GM21825 (cell line): Measurements from ENCODE around the gene DGCR2.
"Not testable (repeated sequence)": the region's sequence is repeated elsewhere in the genome, so short reads cannot be mapped to it uniquely, and the experiment has no call there.

Experiments used
- ATAC-seq: cut with Tn5 transposase; IDR thresholded peaks from one replicate; pipeline ENCODE4 v1.9.1; 2021; ENCODE audit warnings: mild to moderate bottlenecking, moderate library complexity; ENCODE audit not compliant: unreplicated experiment

The DGCR2 gene

DNA sequence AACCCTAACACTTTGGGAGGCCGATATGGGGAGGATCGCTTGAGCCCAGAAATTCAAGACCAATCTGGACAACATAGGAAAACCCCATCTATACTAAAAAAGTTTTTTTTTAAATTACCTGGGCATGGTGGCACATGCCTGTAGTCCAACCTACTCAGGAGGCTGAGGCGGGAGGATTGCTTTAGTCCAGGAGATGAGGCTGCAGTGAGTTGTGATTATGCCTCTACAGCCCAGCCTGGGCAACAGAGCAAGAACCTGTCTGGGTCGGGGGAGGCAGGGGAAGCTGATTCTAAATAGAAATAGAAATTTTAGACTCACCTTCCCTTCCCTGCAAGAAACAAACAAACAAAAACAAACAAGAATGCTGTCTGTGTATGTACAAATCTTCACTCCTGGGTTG is 133.3 kb downstream of the DGCR2 start:
- no peak for ATAC-seq

DNA sequence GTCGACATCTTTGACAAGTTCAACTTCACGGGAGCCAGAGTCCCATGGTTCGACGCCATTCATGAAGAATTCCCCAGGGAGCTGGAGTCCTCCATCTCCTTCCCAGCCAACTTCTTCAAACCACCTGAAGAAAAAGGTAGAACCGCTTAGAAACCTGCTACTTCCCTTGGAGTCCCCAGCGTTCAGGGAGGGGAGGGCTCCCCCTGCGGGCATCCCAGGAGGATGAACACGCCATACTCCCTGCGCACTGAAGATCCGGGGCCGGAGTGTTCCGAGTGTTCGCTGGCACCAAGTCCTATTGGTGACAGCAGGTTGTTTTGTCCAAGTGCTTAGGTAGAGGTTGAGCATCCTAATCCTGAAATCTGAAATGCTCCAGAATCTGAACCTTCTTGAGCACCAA is 134.4 kb downstream of the DGCR2 start:
- no peak for ATAC-seq

DNA sequence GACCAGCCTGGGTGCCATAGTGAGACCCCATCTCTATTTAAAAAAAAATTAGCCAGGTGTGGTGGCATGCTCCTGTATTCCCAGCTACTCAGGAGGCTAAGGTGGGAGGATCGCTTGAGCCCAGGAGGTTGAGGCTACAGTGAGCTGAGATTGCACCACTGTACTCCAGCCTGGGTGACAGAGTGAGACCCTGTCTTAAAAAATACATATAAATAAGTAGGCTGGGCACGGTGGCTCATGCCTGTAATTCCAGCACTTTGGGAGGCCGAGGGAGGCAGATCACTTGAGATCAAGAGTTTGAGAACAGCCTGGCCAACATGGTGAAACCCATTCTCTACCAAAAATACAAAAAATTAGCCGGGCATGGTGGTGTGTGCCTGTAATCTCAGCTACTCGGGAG is 135.1 kb downstream of the DGCR2 start:
- ATAC-seq: not testable (repeated sequence)
